HepG2 (cell line): Measurements from ENCODE around the gene KCNH8. TPM values are rescaled to one million over a fixed set of nuclear protein-coding genes. Genes with fewer than 3 reads are reported as not detected.

ENCODE experiments used
- ATAC-seq: fragments of 200-7000 bp; cut with Tn5 transposase; 3 replicates; pipeline ENCODE4 v1.9.1; 2020; ENCODE audit warnings: mild to moderate bottlenecking, moderate library complexity
- BruUV-seq: library from RNA; stranded (reverse); fragments of 400-500 nt; replicated peaks from 2 replicates; lab custom pipeline; 2021; lab: Mats Ljungman, UMichigan
- CTCF ChIA-PET: fragments of 300-600 bp; formaldehyde crosslinking; extraction: SDS; loops from one replicate; lab custom pipeline; 2021; ENCODE audit warnings: low total read pairs, inconsistent platforms, low intra/inter-chr PET ratio; lab: Yijun Ruan, JAX
- POLR2A ChIA-PET: fragments of 350-600 bp; sonication (Branson Sonifier 250); formaldehyde crosslinking; loops from one replicate; lab custom pipeline; 2020; ENCODE audit warnings: antibody characterized with exemption, inconsistent platforms; lab: Yijun Ruan, JAX
- DNase-seq: peaks from one replicate; pipeline ENCODE4 v3.0.0-alpha.2; 2015; ENCODE audit warnings: low spot score
- FAIRE-seq: peaks from 3 replicates; lab custom pipeline; 2011; peaks lifted over from hg19 to GRCh38; lab: Jason Lieb, UNC
- H2AFZ ChIP-seq: one replicate; pipeline ENCODE4 v1.6.1; 2011; ENCODE audit warnings: low read length, inconsistent platforms
- H3K27ac ChIP-seq: fragments of 300-600 bp; 3 replicates; pipeline ENCODE4 v1.8.0; 2011; ENCODE audit warnings: mixed run types, mild to moderate bottlenecking, mixed read lengths, low read length, inconsistent platforms; ENCODE audit not compliant: insufficient read depth; ENCODE audit errors: extremely low read length
- H3K27me3 ChIP-seq, 2 experiments: fragments of 200-600 bp in 1 of 2; 2 replicates in 1 of 2; 3 replicates in 1 of 2; pipeline versions ENCODE4 v1.6.0 to v1.8.0; 2011; ENCODE audit warnings: low read length in 2 of 2, mild to moderate bottlenecking in 2 of 2, moderate library complexity in 2 of 2, inconsistent platforms in 1 of 2; ENCODE audit not compliant: insufficient read depth in 2 of 2, control insufficient read depth in 1 of 2
- H3K36me3 ChIP-seq, 2 experiments: fragments of 200-600 bp in 1 of 2; replicated peaks in 1 of 2; 2 replicates in 1 of 2; 3 replicates in 1 of 2; pipeline versions ENCODE4 v1.5.1 to v1.8.0; 2011; ENCODE audit warnings: low read length in 2 of 2, inconsistent platforms in 1 of 2; ENCODE audit not compliant: insufficient read depth in 2 of 2, control insufficient read depth in 1 of 2
- H3K4me1 ChIP-seq: 2 replicates; pipeline ENCODE4 v1.5.1; 2012; ENCODE audit warnings: low read length, inconsistent platforms; ENCODE audit not compliant: insufficient read depth
- H3K4me2 ChIP-seq: 2 replicates; pipeline ENCODE4 v1.6.0; 2011; ENCODE audit warnings: low read depth, low read length, inconsistent platforms
- H3K4me3 ChIP-seq, 3 experiments: fragments of 200-600 bp in 1 of 3; sonication (generic), shearing (Covaris generic) in 1 of 3; replicated peaks in 1 of 3; 2 replicates each; pipeline ENCODE4 v1.5.1; 2011 to 2016; ENCODE audit warnings: low read length in 3 of 3, inconsistent platforms in 2 of 3, low read depth in 2 of 3, mild to moderate bottlenecking in 2 of 3, control low read depth in 1 of 3, mixed read lengths in 1 of 3; ENCODE audit not compliant: insufficient read depth in 1 of 3
- H3K79me2 ChIP-seq: one replicate; pipeline ENCODE4 v1.6.1; 2011; ENCODE audit warnings: low read length, inconsistent platforms; ENCODE audit not compliant: insufficient read depth
- H3K9ac ChIP-seq: 2 replicates; pipeline ENCODE4 v1.6.0; 2011; ENCODE audit warnings: mild to moderate bottlenecking, low read depth, low read length, inconsistent platforms; ENCODE audit not compliant: insufficient read depth
- H3K9me3 ChIP-seq: 2 replicates; pipeline ENCODE4 v1.5.1; 2012; ENCODE audit warnings: mild to moderate bottlenecking, low read length
- H4K20me1 ChIP-seq: 2 replicates; pipeline ENCODE4 v1.6.0; 2011; ENCODE audit warnings: inconsistent platforms, mild to moderate bottlenecking, low read length, moderate library complexity; ENCODE audit not compliant: insufficient read depth
- CAMTA2 ChIP-seq: sonication (generic); formaldehyde crosslinking; IDR thresholded peaks from 2 replicates; pipeline ENCODE4 v1.4.0; 2020; ENCODE audit warnings: mild to moderate bottlenecking, missing genetic modification reagents, borderline replicate concordance
- CEBPG ChIP-seq: IDR thresholded peaks from 2 replicates; pipeline ENCODE4 v1.6.1; 2016
- GTF2F1 ChIP-seq: fragments of 150-350 bp; IDR thresholded peaks from 2 replicates; pipeline ENCODE4 v1.6.1; 2014; ENCODE audit warnings: low read length
- MTF2 ChIP-seq: sonication (generic); formaldehyde crosslinking; IDR thresholded peaks from 2 replicates; pipeline ENCODE4 v1.5.0; 2020; ENCODE audit warnings: missing genetic modification reagents, borderline replicate concordance
- PRPF4 ChIP-seq: fragments of 200-400 bp; formaldehyde crosslinking; IDR thresholded peaks from 2 replicates; pipeline ENCODE4 v1.6.1; 2016; ENCODE audit warnings: low read length, low read depth; ENCODE audit not compliant: poor library complexity, severe bottlenecking
- RNF2 ChIP-seq: fragments of 450-650 bp; conservative IDR thresholded peaks from 2 replicates; pipeline ENCODE4 v1.6.1; 2016; ENCODE audit warnings: low read depth
- SRY ChIP-seq: sonication (generic); formaldehyde crosslinking; IDR thresholded peaks from 2 replicates; pipeline ENCODE4 v1.8.0; 2022; ENCODE audit warnings: mild to moderate bottlenecking, missing genetic modification reagents
- ZNF296 ChIP-seq: sonication (generic); formaldehyde crosslinking; conservative IDR thresholded peaks from 2 replicates; pipeline ENCODE4 v1.5.0; 2020; ENCODE audit warnings: mild to moderate bottlenecking, missing genetic modification reagents
- ZNF350 ChIP-seq: sonication (generic); formaldehyde crosslinking; IDR thresholded peaks from 2 replicates; pipeline ENCODE4 v1.4.0; 2020; ENCODE audit warnings: mild to moderate bottlenecking, low read depth, missing genetic modification reagents, borderline replicate concordance
- ZNF430 ChIP-seq: sonication (generic); formaldehyde crosslinking; IDR thresholded peaks from 2 replicates; pipeline ENCODE4 v1.9.0; 2021; ENCODE audit warnings: mild to moderate bottlenecking, missing genetic modification reagents
- ZNF572 ChIP-seq: sonication (generic); formaldehyde crosslinking; IDR thresholded peaks from 2 replicates; pipeline ENCODE4 v1.5.1; 2020; ENCODE audit warnings: mild to moderate bottlenecking, missing genetic modification reagents
- ZNF616 ChIP-seq: sonication (generic); formaldehyde crosslinking; IDR thresholded peaks from 2 replicates; pipeline ENCODE4 v1.5.0; 2020; ENCODE audit warnings: low read depth, mild to moderate bottlenecking, missing genetic modification reagents
- WGBS: methylation state at CpG from one replicate; pipeline ENCODE4 v1.1.6; 2017; ENCODE audit warnings: low lambda C conversion rate; 5-methylcytosine and 5-hydroxymethylcytosine counted together
- in situ Hi-C: cut with HindIII; loops from 2 replicates; pipeline ENCODE4 v1.10.0; 2017; ENCODE audit warnings: low pct_unique_long_range_greater_than_20kb; ENCODE audit not compliant: extremely low pct_ligation_motif_present
- intact Hi-C: fragments of 100-400 bp; cut with micrococcal nuclease; formaldehyde crosslinking; loops from one replicate; pipeline ENCODE4 v1.10.0; 2022; ENCODE audit not compliant: unreplicated experiment
- polyA plus RNA-seq, 8 experiments: library from polyadenylated mRNA; depleted of rRNA in 3 of 8; stranded (reverse) in 7 of 8; unstranded in 1 of 8; fragments of >200 nt; fragmentation: Illumina TruSeq in 4 of 8; extraction: Trizol in 4 of 8; gene quantifications; 2 replicates each; pipeline versions ENCODE4 v1.2.1 to v1.2.3, GENCODE V29; 2011 to 2016; ENCODE audit warnings: low read depth in 4 of 8, missing spikeins in 1 of 8, mixed read lengths in 1 of 8; ENCODE audit not compliant: insufficient read depth in 1 of 8
- total RNA-seq, 5 experiments: library from RNA; depleted of rRNA; stranded (reverse); fragments of >200 nt; fragmentation: Illumina TruSeq; extraction: Trizol; gene quantifications; 2 replicates each; pipeline ENCODE4 v1.2.3, GENCODE V29; 2016; ENCODE audit warnings: low read depth in 1 of 5
- TF ChIP-seq, protein P1 (sequence below): sonication (generic); formaldehyde crosslinking; IDR thresholded peaks from 2 replicates; pipeline ENCODE4 v1.4.0; 2020; ENCODE audit warnings: mild to moderate bottlenecking, low read depth, missing genetic modification reagents
- TF ChIP-seq, protein P2 (sequence below): sonication (generic); formaldehyde crosslinking; conservative IDR thresholded peaks from 2 replicates; pipeline ENCODE4 v1.4.0; 2020; ENCODE audit warnings: mild to moderate bottlenecking, missing genetic modification reagents, moderate library complexity

The KCNH8 gene
- total and polyA plus RNA-seq, 2 of the 13 experiments (the other 11 are each of a cell fraction or from before 2014, with no cell fraction given) = 0.04 TPM; not detected in 1

DNA sequence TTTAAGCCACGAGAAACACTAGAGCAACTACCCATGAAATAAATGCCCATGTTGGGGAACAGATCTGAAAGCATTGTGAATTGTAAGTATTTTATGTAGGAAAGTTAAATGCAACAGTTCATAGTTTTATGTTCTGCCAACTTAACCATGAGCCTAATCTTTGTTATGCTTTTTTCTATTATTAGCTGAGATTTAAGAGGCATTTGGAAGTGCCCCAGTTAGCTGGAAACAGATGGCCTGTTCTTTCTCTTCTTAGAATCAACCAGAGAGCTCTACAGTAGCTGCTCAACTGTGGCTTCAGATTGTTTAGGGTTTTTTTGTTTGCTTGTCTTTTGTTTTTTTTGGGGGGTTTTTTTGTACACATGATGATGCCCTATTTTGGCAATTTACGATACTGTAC, 284.4 kb downstream of the KCNH8 start:
- POLR2A ChIA-PET = no interaction called here
- Histone ChIP-seq H3K9me3 (peaks cover 36% of the 10 kb centered on the region), H2AFZ (no peak overlapping the region), H4K20me1 (no peaks in the 10 kb centered on the region), H3K9ac (no peak overlapping the region), H3K36me3 (no peaks in the 10 kb centered on the region), H3K27me3 (no peaks in the 10 kb centered on the region), H3K79me2 (no peaks in the 10 kb centered on the region), H3K4me2 (no peak overlapping the region), H3K4me1 (no peaks in the 10 kb centered on the region), H3K4me3 (no peak overlapping the region), H3K27ac (no peak overlapping the region)
- 5% methylated on average over 2 of the region's 2 CpGs for WGBS
- ATAC-seq (no peak), DNase-seq (no peak), FAIRE-seq (no peak)
- no peak for TF ChIP-seq RNF2
- no peak for TF ChIP-seq ZNF296 (CRISPR knock-in tag)
- no peak for TF ChIP-seq ZNF616
- no peak for TF ChIP-seq PRPF4
- TF ChIP-seq ZNF572 (CRISPR knock-in tag) = no peak
- BruUV-seq = no TSS peak
- CTCF ChIA-PET = no interaction called here
- intact Hi-C loops (no loop called here), in situ Hi-C loops (no loop called here)

DNA sequence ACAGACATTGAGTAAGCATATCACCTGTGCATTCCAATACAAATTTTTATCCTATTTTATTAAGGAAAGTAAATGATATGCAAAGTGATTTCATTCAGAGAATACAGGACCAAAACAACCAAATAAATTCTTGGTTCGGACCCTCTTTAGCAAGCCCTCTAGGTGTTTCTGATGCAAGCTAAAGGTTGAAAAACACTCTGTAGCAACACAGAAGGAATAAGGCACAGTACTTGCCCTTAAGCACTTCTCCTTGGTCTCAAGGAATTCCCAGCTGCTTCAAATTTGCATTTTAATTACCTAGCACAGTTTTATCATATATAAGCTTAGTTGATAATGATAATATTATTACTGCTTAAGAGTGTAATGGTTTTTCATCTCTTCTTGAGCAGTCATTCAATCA, 288.4 kb downstream of the KCNH8 start:
- WGBS = 0% methylated on average over 1 of the region's 1 CpG
- H3K9me3 ChIP-seq = peaks cover 18% of the 10 kb centered on the region; the same call in 1 of the 2 replicates
- no peak for FAIRE-seq

More for the DNA sequence above, 288.4 kb downstream of the KCNH8 start:
- Histone ChIP-seq H3K4me2 (no peak overlapping the region), H3K27ac (no peak overlapping the region), H3K27me3 (no peaks in the 10 kb centered on the region), H2AFZ (no peak overlapping the region), H3K4me1 (no peaks in the 10 kb centered on the region), H3K79me2 (no peaks in the 10 kb centered on the region), H3K9ac (no peak overlapping the region), H4K20me1 (no peaks in the 10 kb centered on the region), H3K4me3 (no peak overlapping the region), H3K36me3 (no peaks in the 10 kb centered on the region)
- DNase-seq (no peak), ATAC-seq (no peak)
- POLR2A ChIA-PET = no interaction called here
- no peak for TF ChIP-seq CAMTA2 (CRISPR knock-in tag)
- no peak for TF ChIP-seq MTF2 (CRISPR knock-in tag)
- TF ChIP-seq ZNF350 (CRISPR knock-in tag) = no peak
- no peak for TF ChIP-seq CEBPG (CRISPR knock-in tag)
- TF ChIP-seq SRY (CRISPR knock-in tag) = no peak
- TF ChIP-seq, protein P1, sequence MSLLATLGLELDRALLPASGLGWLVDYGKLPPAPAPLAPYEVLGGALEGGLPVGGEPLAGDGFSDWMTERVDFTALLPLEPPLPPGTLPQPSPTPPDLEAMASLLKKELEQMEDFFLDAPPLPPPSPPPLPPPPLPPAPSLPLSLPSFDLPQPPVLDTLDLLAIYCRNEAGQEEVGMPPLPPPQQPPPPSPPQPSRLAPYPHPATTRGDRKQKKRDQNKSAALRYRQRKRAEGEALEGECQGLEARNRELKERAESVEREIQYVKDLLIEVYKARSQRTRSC (CRISPR knock-in tag) = no peak
- no peak for TF ChIP-seq GTF2F1
- TF ChIP-seq ZNF430 = no peak
- TF ChIP-seq, protein P2, sequence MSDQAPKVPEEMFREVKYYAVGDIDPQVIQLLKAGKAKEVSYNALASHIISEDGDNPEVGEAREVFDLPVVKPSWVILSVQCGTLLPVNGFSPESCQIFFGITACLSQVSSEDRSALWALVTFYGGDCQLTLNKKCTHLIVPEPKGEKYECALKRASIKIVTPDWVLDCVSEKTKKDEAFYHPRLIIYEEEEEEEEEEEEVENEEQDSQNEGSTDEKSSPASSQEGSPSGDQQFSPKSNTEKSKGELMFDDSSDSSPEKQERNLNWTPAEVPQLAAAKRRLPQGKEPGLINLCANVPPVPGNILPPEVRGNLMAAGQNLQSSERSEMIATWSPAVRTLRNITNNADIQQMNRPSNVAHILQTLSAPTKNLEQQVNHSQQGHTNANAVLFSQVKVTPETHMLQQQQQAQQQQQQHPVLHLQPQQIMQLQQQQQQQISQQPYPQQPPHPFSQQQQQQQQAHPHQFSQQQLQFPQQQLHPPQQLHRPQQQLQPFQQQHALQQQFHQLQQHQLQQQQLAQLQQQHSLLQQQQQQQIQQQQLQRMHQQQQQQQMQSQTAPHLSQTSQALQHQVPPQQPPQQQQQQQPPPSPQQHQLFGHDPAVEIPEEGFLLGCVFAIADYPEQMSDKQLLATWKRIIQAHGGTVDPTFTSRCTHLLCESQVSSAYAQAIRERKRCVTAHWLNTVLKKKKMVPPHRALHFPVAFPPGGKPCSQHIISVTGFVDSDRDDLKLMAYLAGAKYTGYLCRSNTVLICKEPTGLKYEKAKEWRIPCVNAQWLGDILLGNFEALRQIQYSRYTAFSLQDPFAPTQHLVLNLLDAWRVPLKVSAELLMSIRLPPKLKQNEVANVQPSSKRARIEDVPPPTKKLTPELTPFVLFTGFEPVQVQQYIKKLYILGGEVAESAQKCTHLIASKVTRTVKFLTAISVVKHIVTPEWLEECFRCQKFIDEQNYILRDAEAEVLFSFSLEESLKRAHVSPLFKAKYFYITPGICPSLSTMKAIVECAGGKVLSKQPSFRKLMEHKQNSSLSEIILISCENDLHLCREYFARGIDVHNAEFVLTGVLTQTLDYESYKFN (CRISPR knock-in tag) = no peak
- no TSS peak for BruUV-seq
- CTCF ChIA-PET = no interaction called here
- intact Hi-C loops (no loop called here), in situ Hi-C loops (no loop called here)
